GM13976 (cell line): Measurements from ENCODE around the gene SEC16B.

Experiments
- DNase-seq: peaks from one replicate; pipeline ENCODE4 v3.0.0; 2012; ENCODE audit warnings: low spot score
- CTCF ChIP-seq: IDR thresholded peaks from 2 replicates; pipeline ENCODE4 v1.5.1; 2012; ENCODE audit warnings: borderline replicate concordance, mild to moderate bottlenecking; ENCODE audit not compliant: insufficient read depth; ENCODE audit errors: extremely low read depth, missing control alignments, control extremely low read depth
- in situ Hi-C: fragments of 300-500 bp; cut with MboI; formaldehyde crosslinking; loops from one replicate; pipeline ENCODE4 v1.12.0; 2022; ENCODE audit warnings: low sequenced_read_pairs, mixed read lengths, inconsistent platforms; ENCODE audit not compliant: unreplicated experiment

The SEC16B gene

DNA sequence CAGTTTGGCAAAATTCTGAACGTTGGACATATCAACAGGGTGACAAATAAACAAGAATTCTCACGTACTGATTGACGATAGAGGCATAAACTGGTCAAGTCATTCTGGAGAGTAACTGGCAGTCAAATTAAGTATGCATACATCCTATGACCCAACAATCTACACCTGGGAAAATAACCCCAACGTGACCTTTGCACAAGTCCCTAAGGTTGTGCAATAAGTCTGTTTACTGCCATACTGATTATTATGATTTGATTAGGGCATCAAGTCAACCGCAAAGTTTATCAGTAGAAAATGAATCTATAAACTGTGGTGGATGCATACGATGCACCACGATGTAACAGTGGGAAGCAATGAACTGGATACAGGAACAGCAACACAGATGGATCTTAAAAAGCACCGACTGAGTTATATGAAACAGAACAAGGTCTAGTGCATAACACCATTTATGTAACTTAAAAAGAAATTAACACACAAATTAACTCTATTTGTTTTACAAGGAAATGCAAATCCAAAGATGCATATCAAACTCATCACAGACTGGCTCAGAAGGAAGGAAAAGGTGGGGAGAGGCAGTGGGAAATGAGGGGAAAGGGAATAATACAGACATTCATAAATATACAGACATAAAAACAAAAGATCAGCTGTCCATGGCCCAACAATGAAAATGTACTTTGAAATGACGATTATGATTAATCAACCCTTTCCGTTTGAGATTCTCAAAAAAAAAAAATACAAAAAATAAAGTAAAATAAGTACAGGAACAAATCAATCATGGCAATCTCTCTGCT, 41.0 kb upstream of the SEC16B start:
- in situ Hi-C loops, result no loop called here
- TF ChIP-seq CTCF, result no peak
- no peak for DNase-seq

- TF ChIP-seq CTCF, result no peak
- DNase-seq, result no peak
- in situ Hi-C loops, result no loop called here
These were observed 36.2 kb upstream of the SEC16B start for GRCh38 chr1:178006043-178006442.

- no peak for TF ChIP-seq CTCF
- no peak for DNase-seq
- in situ Hi-C loops, result no loop called here
These were observed 35.6 kb upstream of the SEC16B start for GRCh38 chr1:178005450-178005849.

DNA sequence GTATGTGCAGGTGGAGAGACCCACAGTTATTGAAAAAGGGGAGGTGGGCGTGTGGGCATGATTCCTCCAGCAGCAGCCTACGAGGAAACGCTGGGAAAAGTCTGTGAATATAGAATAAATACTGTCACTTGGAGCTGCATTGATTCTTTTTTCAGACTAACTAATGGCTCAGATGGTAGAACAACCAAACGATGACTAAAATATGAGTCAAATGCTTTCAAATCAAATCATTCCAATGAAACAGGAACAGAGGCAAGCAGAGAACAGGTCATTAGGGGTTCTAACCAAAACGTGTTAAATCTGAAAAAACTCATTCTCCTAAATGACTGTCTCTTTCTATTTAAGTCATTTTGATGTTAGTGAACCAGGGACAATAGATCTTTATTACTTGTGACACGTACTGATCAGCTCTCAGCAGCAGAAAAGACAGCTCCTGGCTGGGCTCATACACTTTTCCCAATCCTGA, 35.1 kb upstream of the SEC16B start:
- peak; percentile 12 for DNase-seq
- no peak for TF ChIP-seq CTCF
- in situ Hi-C loops, result no loop called here

DNA sequence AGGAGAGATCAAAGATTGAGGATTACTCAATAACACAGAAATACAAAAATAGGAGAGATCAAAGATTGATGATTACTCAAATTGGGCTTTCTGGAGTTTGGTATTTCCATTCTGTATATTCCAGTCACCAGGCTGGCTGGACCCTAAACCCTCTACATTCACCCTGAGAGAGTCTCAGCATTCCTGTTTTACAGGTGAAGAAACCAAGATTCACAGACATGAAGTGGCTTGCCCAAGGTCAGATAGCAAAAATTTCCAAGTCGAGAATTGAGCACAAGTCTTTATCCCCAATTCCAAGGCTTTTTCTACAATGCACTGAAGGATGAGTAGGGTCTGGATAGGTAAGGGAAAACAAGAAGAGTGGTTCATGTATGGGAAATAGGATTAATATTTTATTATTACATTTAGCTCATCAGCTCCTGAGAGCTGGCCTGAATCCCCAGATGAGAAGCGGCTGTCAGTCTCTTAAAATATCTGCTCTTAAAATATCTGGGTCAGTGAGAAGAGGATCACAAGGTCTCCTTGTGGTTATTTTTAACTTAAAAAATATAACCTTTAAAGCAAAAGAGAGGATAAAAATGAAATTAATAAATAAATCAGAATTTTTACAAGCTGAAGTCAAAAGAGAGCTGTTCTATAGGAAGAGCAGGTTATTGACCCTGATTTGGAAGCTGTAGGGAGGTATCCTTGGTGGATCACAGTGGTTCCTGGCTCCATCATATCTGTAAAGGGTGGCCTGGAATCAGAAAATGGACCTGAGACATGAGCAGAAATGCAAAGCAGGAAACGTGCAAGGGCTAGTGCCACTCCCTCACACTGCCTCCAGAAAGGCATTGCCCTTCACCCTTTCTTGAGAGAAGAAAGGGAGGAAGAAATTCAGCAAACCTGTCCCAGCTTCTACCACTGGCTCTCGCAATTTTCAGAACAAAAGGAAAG, 29.1 kb upstream of the SEC16B start:
- TF ChIP-seq CTCF, result no peak
- in situ Hi-C loops, result no loop called here
- DNase-seq, result no peak

DNA sequence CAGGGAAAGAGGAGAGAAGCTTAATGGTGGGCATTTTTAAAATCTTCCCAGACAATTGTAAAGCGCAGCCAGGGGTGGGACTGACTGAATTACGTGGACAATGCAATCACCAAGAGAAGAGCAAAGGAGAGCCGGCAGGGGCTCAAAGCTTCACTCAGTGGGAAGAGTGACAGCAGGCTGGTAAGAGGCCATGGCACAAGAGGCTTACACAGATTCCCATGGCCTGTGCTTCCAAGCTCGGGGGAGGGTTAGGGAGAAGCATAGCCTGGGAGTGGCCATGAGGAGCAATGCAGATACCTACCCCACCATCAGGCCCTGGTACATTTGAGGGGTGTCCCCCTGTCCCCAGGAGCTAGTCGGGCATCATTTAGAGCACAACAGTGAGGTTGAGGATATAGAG, 27.1 kb upstream of the SEC16B start:
- DNase-seq, result no peak
- TF ChIP-seq CTCF, result no peak
- in situ Hi-C loops, result no loop called here
